GM12891 (cell line): Measurements from ENCODE around the gene FAM107A.

Source experiments
- PAX5 ChIP-seq: IDR thresholded peaks from 2 replicates; pipeline ENCODE4 v1.6.1; 2011; ENCODE audit warnings: low read length, moderate library complexity, mild to moderate bottlenecking; ENCODE audit not compliant: insufficient read depth, severe bottlenecking
- POLR2A ChIP-seq: IDR thresholded peaks from 2 replicates; pipeline ENCODE4 v1.6.1; 2011; ENCODE audit warnings: low read depth, low read length, control low read depth
- POLR2AphosphoS5 ChIP-seq: IDR thresholded peaks from 2 replicates; pipeline ENCODE4 v1.6.1; 2011; ENCODE audit warnings: low read depth, low read length, control low read depth
- POU2F2 ChIP-seq: IDR thresholded peaks from 2 replicates; pipeline ENCODE4 v1.6.1; 2011; ENCODE audit warnings: low read depth, mild to moderate bottlenecking, control low read depth, low read length, moderate library complexity
- SPI1 ChIP-seq: IDR thresholded peaks from 2 replicates; pipeline ENCODE4 v1.6.1; 2011; ENCODE audit warnings: low read depth, low read length, control low read depth
- TAF1 ChIP-seq: IDR thresholded peaks from 2 replicates; pipeline ENCODE4 v1.6.1; 2011; ENCODE audit warnings: low read depth, low read length, control low read depth

GRCh38 chr3:58518291-58518789, 58.9 kb downstream of the FAM107A start:
- TF ChIP-seq POLR2A (no peak), TAF1 (no peak), SPI1 (no peak), POLR2AphosphoS5 (no peak), PAX5 (no peak), POU2F2 (no peak)
